HG03469 (cell line): ENCODE measurements around the gene PIK3C2A.
A peak's percentile ranks its signal among the peaks of the same experiment; 100 is the strongest.
"Not testable (repeated sequence)": the region's sequence is repeated elsewhere in the genome, so short reads cannot be mapped to it uniquely, and the experiment has no call there.

Experiments used
- ATAC-seq: cut with Tn5 transposase; IDR thresholded peaks from one replicate; pipeline ENCODE4 v1.9.1; 2021; ENCODE audit warnings: mild to moderate bottlenecking, moderate library complexity, moderate number of reproducible peaks; ENCODE audit not compliant: unreplicated experiment

Gene PIK3C2A

GRCh38 chr11:17207317-17208256 lies at the start of gene PIK3C2A:
Gene PIK3C2A, minus strand, starts transcription at chr11:17207986. Its CDS starts 38,245 bp downstream, at chr11:17169741.
- peak; percentile 79 for ATAC-seq

GRCh38 chr11:17257196-17257595 lies 49.4 kb upstream of the PIK3C2A start:
- ATAC-seq: no peak

GRCh38 chr11:17256512-17256911 lies 48.7 kb upstream of the PIK3C2A start:
- no peak for ATAC-seq

GRCh38 chr11:17252704-17253103 lies 44.9 kb upstream of the PIK3C2A start:
- ATAC-seq: no peak

GRCh38 chr11:17250561-17251350 lies 43.0 kb upstream of the PIK3C2A start:
- no peak for ATAC-seq

GRCh38 chr11:17244046-17244445 lies 36.3 kb upstream of the PIK3C2A start:
- ATAC-seq: peak; percentile 93

- not testable (repeated sequence) for ATAC-seq
These were observed 35.2 kb upstream of the PIK3C2A start for GRCh38 chr11:17242954-17243353.

GRCh38 chr11:17240780-17241179 lies 33.0 kb upstream of the PIK3C2A start:
- no peak for ATAC-seq

GRCh38 chr11:17239927-17240326 lies 32.1 kb upstream of the PIK3C2A start:
- not testable (repeated sequence) for ATAC-seq

GRCh38 chr11:17238377-17238776 lies 30.6 kb upstream of the PIK3C2A start:
- ATAC-seq: no peak

GRCh38 chr11:17233101-17233500 lies 25.3 kb upstream of the PIK3C2A start:
- ATAC-seq: no peak

GRCh38 chr11:17230867-17231851 lies 23.4 kb upstream of the PIK3C2A start:
- ATAC-seq: peak; percentile 92

- no peak for ATAC-seq
These were observed 21.8 kb upstream of the PIK3C2A start for GRCh38 chr11:17229481-17230152.

- not testable (repeated sequence) for ATAC-seq
These were observed 20.6 kb upstream of the PIK3C2A start for GRCh38 chr11:17228186-17228925.

- ATAC-seq: no peak
These were observed 16.9 kb upstream of the PIK3C2A start for GRCh38 chr11:17224727-17225126.

- ATAC-seq: no peak
These were observed 14.2 kb upstream of the PIK3C2A start for GRCh38 chr11:17221968-17222367.

GRCh38 chr11:17219016-17219415 lies 11.2 kb upstream of the PIK3C2A start:
- ATAC-seq: no peak

GRCh38 chr11:17218403-17218802 lies 10.6 kb upstream of the PIK3C2A start:
- no peak for ATAC-seq

- no peak for ATAC-seq
These were observed 9.6 kb upstream of the PIK3C2A start for GRCh38 chr11:17217401-17217800.
